ENCODE data around the gene TRMT1.

GRCh38 chr19:13165162-13165997 lies 48.8 kb upstream of the TRMT1 start:
- TF ChIP-seq CTCF (IDR thresholded peaks at IDR 0.05) (no peak), POLR2AphosphoS5 (IDR thresholded peaks at IDR 0.05; ENCODE audit: insufficient read depth in 1 of 2, low read depth in 1 of 2) (no peak)
